C4-2B (cell line): ENCODE results near the gene COQ10B.
A peak's percentile ranks its signal among the peaks of the same experiment; 100 is the strongest.
"Not testable (repeated sequence)": the region's sequence is repeated elsewhere in the genome, so short reads cannot be mapped to it uniquely, and the experiment has no call there.

Source experiments
- H3K27ac ChIP-seq: fragments of 450-650 bp; 2 replicates; pipeline ENCODE4 v1.5.1; 2017
- ZFX ChIP-seq: fragments of 450-650 bp; IDR thresholded peaks from 2 replicates; pipeline ENCODE4 v1.6.1; 2017
- TF ChIP-seq, protein P1 (sequence below): fragments of 450-650 bp; conservative IDR thresholded peaks from 2 replicates; pipeline ENCODE4 v1.5.1; 2017; ENCODE audit warnings: mild to moderate bottlenecking

The COQ10B gene

DNA sequence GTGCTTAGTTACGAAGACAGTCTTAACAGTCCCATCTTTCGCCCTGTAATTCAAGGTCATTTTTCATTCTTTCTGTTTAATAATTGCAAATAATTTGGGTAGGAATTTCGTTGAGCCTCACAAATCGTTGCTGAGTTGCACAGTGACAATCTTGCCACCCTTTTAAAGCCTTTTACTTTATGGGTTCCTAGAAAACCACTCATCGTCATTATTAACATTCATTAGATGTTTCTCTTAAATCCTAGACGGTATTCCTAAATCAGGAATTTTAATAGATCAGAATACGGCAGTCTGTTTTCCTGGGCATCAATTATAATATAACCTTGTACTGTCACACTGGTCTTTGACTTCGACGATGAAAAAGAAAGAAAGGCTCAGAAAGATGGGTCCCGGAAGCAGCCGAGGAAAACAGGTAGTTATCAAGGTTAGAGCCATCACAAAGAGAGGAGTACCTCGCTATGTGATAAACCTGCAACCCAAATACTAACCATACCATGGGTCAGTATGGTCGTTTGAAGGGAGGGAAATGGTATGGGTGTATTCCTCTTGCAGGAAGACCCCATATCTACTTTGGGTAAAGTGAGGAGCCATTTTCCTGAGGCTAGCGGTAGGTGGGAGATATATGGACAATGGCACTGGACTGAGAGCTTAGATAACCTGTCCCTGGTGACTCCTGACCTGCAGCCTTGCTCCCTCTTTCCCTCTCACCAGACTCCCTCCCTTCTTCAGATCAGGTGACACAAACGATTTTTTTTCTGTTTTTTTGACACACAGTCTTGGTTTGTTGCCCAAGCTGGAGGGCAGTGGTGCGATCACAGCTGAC lies 17.5 kb upstream of the COQ10B start:
- peak overlapping the region; percentile 94 for H3K27ac ChIP-seq

DNA sequence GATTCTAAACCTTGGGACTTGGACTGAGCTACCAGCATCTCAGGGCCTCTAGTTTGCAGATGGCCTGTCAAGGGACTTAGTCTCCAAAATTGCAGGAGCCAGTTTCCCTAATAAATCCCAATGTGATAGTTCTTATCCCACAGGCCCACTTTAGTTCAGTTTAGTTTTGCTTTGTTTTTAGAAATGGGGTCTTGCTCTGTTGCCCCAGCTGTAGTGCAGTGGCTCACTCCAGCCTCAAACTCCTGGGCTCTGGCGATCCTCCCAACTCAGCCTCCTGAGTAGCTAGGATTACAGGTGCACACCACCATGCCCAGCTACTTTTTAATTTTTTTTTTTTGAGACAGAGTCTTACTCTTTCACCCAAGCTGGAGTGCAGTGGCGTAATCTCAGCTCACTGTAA lies 16.0 kb upstream of the COQ10B start:
- no peak overlapping the region for H3K27ac ChIP-seq
- TF ChIP-seq, protein P1, sequence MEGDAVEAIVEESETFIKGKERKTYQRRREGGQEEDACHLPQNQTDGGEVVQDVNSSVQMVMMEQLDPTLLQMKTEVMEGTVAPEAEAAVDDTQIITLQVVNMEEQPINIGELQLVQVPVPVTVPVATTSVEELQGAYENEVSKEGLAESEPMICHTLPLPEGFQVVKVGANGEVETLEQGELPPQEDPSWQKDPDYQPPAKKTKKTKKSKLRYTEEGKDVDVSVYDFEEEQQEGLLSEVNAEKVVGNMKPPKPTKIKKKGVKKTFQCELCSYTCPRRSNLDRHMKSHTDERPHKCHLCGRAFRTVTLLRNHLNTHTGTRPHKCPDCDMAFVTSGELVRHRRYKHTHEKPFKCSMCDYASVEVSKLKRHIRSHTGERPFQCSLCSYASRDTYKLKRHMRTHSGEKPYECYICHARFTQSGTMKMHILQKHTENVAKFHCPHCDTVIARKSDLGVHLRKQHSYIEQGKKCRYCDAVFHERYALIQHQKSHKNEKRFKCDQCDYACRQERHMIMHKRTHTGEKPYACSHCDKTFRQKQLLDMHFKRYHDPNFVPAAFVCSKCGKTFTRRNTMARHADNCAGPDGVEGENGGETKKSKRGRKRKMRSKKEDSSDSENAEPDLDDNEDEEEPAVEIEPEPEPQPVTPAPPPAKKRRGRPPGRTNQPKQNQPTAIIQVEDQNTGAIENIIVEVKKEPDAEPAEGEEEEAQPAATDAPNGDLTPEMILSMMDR = no peak
- TF ChIP-seq ZFX = no peak

More for the DNA sequence above, 17.5 kb upstream of the COQ10B start:
- TF ChIP-seq, protein P1 = no peak
- TF ChIP-seq ZFX = no peak

DNA sequence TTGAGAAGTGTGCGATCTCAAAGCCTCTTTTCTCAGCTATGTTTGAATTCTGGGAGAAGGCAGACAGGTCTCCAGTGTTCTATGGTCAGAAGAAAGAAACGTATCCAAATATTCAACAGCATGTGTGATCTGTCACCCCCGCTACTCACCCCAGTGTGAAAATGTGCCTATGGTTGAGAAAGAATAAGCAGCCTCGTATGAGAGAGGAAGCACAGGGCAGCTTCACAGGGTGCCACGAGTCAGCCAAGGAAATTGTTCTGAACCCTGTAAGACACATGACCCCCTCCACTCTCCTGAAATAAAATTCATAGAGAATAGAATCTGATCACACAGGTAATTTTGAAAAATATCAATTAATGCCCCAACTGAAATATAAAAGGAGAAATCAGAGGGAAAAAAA lies 10.5 kb upstream of the COQ10B start:
- TF ChIP-seq, protein P1 = no peak
- no peak for TF ChIP-seq ZFX
- no peak overlapping the region for H3K27ac ChIP-seq

DNA sequence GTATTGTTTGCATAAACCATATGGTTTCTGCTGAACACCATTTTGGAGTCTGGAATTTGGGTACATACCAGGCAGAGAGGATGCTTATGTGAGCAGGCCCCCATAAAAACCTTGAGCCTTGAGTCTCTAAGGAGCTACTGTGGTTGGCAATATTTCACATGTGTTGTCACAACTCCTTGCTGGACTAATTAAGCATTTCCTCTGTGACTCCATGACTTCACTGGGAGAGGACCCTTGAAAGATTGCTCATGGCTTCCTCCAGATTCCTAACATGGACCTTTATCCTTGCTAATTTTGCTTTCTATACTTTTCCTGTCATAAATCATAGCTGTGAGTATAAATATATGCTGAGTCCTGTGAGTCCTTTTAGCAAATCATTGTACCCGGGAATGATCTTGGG lies 7.6 kb upstream of the COQ10B start:
- no peak overlapping the region for H3K27ac ChIP-seq
- TF ChIP-seq, protein P1 = no peak
- no peak for TF ChIP-seq ZFX

DNA sequence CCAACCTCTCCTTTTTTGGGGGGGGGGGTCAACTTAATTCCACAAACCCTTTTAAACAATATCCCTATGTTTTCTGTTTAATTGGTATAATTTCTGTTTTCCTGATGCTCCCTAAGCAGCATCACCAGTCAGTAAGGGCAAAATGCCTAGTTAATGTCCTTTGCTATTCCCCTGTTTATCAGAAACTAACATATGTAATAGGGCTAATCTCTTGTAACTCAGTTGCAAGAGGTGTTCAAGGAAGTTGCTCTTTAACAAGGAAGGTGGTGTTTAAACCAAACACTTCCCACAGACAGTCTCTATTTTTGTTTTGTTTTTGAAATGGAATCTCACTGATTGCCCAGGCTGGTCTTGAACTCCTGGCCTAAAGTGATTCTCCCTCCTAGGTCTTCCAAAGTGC lies 6.5 kb upstream of the COQ10B start:
- TF ChIP-seq, protein P1 = no peak
- TF ChIP-seq ZFX = no peak
- no peak overlapping the region for H3K27ac ChIP-seq

DNA sequence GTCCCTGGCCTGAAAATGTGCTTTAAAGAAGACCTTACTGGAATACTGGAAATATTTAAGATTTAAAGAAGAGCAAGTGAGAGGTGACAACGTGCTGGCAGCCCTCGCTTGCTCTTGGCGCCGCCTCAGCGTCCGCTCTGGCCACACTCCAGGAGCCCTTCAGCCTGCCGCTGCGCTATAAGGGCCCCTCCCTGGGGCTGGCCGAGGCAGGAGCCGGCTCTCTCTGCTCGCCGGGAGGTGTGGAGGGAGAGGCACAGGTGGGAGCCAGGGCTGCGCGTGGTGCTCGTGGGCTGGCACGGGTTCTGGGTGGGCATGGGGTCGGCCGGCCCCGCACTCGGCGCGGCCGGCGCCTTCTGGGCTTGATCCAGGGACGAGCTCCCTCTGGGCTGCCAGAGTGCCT lies 2.9 kb upstream of the COQ10B start:
- TF ChIP-seq, protein P1 = no peak
- TF ChIP-seq ZFX = no peak

DNA sequence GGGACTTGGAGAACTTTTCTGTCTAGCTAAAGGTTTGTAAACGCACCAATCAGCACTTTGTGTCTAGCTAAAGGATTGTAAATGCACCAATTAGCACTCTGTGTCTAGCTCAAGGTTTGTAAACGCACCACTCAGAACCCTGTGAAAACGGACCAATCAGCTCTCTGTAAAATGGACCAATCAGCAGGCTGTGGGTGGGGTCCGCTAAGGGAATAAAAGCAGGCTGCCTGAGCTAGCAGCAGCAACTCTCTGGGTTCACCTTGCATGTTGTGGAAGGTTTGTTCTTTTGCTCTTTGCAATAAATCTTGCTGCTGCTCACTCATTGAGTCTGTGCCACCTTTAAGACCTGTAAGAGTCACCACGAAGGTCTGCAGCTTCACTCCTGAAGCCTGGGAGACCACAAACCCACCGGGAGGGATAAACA lies 2.4 kb upstream of the COQ10B start:
- not testable (repeated sequence) for H3K27ac ChIP-seq

More for the DNA sequence above, 2.9 kb upstream of the COQ10B start:
- no peak overlapping the region for H3K27ac ChIP-seq

DNA sequence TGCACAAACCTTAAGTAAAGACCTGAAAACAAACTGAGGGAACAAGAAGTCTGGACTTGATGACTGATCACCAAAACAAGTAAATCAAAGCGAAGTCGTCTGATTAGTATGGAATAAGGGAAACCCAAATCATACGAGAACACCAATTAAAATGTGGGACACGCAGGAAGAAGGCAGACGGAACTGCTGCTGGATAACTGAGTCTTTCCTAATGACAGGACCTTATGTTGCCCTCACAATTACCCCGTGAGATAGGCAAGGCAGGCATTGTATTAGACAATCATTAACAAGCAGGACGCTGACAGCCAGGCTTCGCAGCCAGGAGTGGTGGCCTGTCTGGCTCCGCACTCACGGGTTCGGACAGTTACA lies 614 bp upstream of the COQ10B start:
- TF ChIP-seq ZFX = no peak
- TF ChIP-seq, protein P1 = no peak
- H3K27ac ChIP-seq = peak overlapping the region; percentile 93
